NCI-H226 (cell line): Measurements from ENCODE around the gene EVX1.

Experiments used
- DNase-seq: peaks from one replicate; pipeline ENCODE4 v3.0.0-alpha.2; 2015

The EVX1 gene

GRCh38 chr7:27205325-27206280 is 37.0 kb upstream of the EVX1 start:
- DNase-seq: no peak

GRCh38 chr7:27207348-27207985 is 35.1 kb upstream of the EVX1 start:
- DNase-seq: no peak

GRCh38 chr7:27208998-27209397 is 33.6 kb upstream of the EVX1 start:
- DNase-seq: no peak

DNA sequence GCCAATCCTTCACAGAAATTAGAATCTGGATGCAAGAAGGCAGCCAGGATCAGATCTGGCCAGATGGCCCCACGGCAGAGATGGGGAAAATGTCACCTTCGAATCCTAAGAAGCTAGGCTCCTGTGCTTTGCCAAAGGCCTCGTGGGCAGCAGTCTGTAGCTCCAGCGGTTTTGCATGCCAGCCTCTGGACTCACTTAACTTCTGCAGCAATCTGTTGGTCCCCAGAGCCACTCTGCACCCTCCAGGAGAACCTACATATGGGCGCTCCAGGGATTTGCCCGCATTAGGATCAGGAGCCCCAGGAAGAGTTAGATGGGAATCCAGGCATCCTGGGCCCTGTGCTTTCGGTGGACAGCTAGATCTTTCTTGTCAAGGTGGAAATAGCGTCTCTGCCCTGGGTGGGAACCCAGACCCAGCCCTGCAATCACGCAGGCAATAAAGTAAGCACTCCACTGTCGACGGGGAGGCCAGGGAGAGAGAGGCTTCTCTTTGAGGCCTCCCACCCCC is 32.6 kb upstream of the EVX1 start:
- DNase-seq: no peak

DNA sequence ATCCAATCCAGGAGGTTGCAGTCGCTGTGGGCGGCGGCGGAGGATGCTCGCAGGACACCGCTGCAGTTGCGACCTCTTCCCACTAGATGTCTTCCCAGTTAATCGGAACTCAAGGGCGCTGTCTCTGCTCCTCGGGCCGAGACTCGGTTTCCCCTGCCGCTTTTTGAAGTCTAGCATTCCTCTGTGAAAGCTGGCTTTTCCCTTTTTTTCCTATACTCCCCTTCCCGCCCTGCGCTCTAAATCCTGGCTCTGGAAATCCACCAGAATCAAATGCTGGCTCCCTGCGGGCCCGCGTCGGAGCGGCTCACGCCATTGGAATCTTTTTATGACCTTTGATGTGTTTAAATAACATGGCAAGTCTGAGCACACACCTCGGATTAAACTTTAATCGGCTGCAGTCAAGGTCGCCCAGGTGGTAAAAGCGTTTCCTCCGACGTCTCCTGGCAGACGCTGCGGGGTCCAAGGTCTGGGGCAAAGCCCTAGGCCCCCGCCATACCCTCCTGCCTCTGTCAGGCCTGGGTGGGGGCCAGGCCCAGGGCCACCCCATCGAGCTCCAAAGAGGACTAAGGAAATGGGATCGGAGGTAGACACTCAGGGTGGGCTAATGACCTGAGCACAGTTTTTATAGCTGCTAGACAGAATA is 32.0 kb upstream of the EVX1 start:
- peak; percentile 35 for DNase-seq

- no peak for DNase-seq
Measured at GRCh38 chr7:27211084-27211446, 31.5 kb upstream of the EVX1 start.

GRCh38 chr7:27211764-27212204 is 30.8 kb upstream of the EVX1 start:
- DNase-seq: no peak

GRCh38 chr7:27212497-27213432 is 29.8 kb upstream of the EVX1 start:
- no peak for DNase-seq

DNA sequence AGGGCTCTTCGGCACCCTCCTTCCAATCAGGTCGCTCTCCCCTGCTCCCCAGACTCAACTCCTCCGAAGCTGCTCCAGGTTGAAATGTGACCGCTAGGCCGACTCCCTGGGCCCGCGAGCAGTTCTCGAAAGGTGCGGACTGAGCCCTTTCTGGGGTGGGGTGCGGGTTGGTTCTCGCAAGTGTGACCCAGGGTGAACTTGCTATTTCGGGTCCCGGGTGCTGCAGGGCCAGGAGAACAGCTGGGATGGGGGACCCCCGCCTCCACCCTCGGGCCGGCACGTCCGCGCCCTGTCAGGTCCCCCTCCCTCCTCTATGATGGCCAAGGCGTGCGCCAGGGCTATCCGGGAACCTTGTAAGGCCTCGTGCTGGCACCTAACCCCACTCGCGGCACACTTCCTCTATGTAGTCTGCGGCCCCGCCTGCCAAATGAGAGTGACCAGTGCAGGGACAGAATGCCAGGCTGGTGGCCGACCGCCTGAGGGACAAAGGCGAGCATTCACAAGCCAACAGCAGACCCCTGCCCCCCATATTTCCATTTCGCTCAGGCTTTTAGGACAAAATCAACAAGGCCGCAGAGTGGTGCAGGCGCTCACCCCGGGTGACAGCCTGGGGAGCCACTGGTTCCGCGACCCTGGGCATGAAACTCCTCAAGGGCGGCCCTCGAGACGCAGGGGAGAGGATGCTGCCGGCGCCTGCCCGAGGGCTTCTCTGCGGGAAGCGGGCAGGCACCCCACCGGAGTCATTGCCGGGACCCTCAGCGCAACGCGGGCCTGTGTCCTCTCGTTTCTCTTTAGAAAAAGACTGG is 29.0 kb upstream of the EVX1 start:
- DNase-seq: no peak

GRCh38 chr7:27214239-27214950 is 28.2 kb upstream of the EVX1 start:
- no peak for DNase-seq

GRCh38 chr7:27215356-27215755 is 27.2 kb upstream of the EVX1 start:
- DNase-seq: no peak

DNA sequence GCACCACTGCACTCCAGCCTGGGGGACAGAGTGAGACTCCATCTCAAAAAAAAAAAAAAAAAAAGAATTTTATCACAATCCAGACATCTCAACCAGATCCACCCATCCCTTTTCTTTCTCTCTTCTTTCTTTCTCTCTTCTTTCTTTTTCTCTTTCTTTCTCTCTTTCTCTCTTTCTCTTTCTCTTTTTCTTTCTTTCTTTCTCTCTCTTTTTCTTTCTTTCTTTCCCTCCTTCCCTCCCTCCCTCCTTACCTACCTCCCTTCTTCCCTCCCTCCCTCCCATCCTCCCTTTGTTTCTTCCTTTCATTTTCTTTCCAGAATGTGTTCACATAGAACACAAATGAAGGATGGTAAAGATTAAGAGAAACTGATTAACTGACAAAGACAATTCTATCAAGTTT is 24.7 kb upstream of the EVX1 start:
- no peak for DNase-seq

DNA sequence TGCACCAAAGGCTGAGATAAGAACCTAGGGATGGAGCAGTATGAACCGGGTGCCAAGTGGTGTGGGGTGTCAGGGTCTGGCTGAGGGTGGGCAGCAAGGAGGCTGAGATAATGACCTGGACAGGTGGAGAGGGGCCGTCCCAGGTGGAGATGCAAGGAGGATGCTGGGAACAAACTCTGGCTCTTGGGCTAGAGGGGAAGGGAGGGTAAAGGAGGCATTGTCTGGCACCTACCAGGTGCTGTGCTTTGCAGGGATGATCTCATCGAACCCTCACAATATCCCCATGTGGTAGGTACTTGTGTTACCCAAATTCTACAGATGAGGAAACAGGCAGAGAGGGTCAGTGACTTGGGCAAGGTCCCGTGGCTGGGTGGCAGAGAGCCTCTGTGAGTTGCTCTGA is 22.8 kb upstream of the EVX1 start:
- DNase-seq: no peak

- DNase-seq: no peak
Measured at GRCh38 chr7:27220440-27220955, 22.1 kb upstream of the EVX1 start.

DNA sequence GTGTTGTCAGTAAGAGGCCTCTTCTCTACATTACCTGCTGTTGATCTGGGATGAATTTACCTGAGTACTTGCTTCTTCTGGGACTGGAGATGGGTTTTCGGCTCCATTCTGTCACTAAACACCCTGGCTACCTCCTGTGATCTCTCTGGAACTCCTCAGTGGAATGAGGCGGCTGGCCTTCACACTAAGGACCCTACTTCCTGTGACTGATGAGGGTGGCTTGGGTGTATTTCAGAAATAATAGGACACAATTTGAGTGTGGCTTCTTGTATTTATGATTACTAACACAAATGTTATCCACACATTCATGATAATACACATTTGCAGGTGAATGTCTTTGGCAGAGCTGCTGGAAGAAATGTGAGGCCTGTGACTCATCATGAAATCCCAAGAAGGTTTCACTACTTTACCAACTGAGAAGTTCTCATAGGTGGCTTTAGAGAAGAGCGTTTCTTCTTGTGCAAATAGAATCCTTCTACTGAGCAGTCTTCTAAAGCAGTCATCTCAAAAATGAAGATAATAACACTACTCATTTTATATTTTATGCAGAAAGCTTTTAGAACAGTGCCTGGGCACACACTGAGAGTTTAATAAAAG is 21.3 kb upstream of the EVX1 start:
- peak; percentile 68 for DNase-seq

- DNase-seq: no peak
Measured at GRCh38 chr7:27223941-27224575, 18.5 kb upstream of the EVX1 start.

DNA sequence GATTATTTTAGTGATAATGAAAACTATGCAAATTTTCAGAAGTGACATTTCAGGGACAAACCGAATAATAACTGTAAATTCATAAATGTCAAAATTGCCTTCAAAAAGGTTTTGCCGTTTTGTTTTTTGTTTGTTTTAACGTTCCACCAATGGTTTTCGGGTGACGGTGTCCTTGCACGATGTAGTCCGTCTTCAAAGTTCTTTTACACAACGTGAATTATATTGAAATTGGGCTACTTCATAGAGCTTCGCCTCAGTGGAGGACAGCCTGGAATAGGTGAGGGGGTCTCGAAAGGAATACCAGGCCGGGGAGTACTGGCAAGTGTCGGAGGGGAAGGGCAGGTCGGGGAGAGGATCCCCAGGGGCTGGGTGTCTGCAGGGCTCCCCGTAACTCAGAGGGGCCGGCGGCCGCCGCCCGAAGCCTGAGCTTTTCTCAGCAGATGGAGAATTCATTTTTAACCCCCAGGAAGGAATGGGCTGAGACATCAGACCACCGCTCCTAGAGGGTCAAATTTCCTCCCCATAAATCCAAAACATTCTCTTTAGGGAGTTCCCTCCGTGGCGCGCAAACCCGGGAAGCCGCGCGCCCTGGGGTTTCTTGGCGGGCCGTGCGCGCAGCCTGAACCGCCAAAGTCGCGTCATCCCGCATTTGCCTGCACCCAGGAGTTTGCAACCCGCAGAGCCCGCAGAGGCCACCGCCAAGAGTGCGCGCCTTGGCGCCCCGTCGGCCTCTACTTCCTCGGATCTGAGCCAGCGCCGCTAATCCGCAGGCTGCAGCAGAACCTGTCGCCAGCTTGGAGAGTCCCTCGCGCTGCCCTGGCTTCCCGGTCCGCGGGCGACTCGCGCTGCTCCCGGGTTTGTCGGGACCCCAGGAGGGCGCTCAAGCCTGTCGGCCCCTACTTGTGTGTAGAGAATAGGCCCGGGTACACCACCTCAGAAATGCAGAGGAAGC is 17.3 kb upstream of the EVX1 start:
- DNase-seq: no peak

DNA sequence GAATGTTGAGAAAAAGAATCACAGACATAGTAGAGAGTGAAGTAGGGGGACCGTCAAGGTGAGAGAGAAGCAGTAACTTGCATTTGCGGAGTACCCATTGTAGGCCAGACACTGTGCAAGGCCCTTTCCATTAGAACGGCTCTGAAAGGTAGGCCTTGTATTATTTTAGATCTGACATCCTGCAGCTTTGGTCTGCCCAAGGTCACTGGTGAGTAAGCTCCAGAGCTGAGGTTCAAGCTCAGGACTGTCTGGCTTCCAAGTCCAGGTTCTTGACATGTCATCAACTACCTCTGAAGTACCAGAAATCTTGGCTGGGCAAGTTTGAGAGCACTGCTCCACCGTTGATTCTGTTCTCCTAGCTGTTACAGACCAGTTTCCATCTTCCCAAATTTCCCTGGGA is 13.2 kb upstream of the EVX1 start:
- no peak for DNase-seq
